Neural progenitor cell (in vitro differentiated cells): ENCODE data around the gene TTC6. TPM values are rescaled to one million over a fixed set of nuclear protein-coding genes. Genes with fewer than 3 reads are reported as not detected.

ENCODE experiments used
- DNase-seq: peaks from one replicate; pipeline ENCODE4 v3.0.0-alpha.2; 2016; ENCODE audit warnings: low spot score
- H2AFZ ChIP-seq: fragments of 200-600 bp; sonication (generic); replicated peaks from 2 replicates; pipeline ENCODE4 v1.6.1; 2016; ENCODE audit warnings: antibody characterized with exemption
- H3F3A ChIP-seq: fragments of 200-600 bp; sonication (generic); 2 replicates; pipeline ENCODE4 v1.6.1; 2016; ENCODE audit warnings: antibody characterized with exemption, low read depth
- H3K27ac ChIP-seq: fragments of 200-600 bp; sonication (generic); 2 replicates; pipeline ENCODE4 v1.5.1; 2016; ENCODE audit warnings: mild to moderate bottlenecking
- H3K27me3 ChIP-seq: fragments of 200-600 bp; sonication (generic); 2 replicates; pipeline ENCODE4 v1.6.1; 2016; ENCODE audit warnings: mild to moderate bottlenecking, moderate library complexity
- H3K36me3 ChIP-seq: fragments of 200-600 bp; sonication (generic); 2 replicates; pipeline ENCODE4 v1.5.1; 2016
- H3K4me1 ChIP-seq: fragments of 200-600 bp; sonication (generic); 2 replicates; pipeline ENCODE4 v1.6.1; 2016; ENCODE audit warnings: mixed run types
- H3K4me2 ChIP-seq: fragments of 200-600 bp; sonication (generic); 2 replicates; pipeline ENCODE4 v1.6.1; 2016
- H3K4me3 ChIP-seq: fragments of 200-600 bp; sonication (generic); 2 replicates; pipeline ENCODE4 v1.5.1; 2016
- H3K79me2 ChIP-seq: fragments of 200-600 bp; sonication (generic); 2 replicates; pipeline ENCODE4 v1.6.1; 2016; ENCODE audit warnings: low read depth
- H3K9ac ChIP-seq: fragments of 200-600 bp; sonication (generic); 2 replicates; pipeline ENCODE4 v1.6.1; 2016
- H3K9me3 ChIP-seq: fragments of 200-600 bp; sonication (generic); 2 replicates; pipeline ENCODE4 v1.5.1; 2016; ENCODE audit warnings: low read depth
- H4K20me1 ChIP-seq: fragments of 200-600 bp; sonication (generic); 2 replicates; pipeline ENCODE4 v1.6.1; 2016; ENCODE audit warnings: low read depth
- H3K27ac Mint-ChIP-seq: 3 replicates; pipeline ENCODE4 v1.8.0; 2021; ENCODE audit warnings: mixed read lengths
- H3K27me3 Mint-ChIP-seq: 2 replicates; pipeline ENCODE4 v1.8.0; 2022; ENCODE audit warnings: low read depth, mild to moderate bottlenecking, inconsistent platforms, moderate library complexity, mixed read lengths; ENCODE audit not compliant: insufficient read depth
- H3K36me3 Mint-ChIP-seq: 3 replicates; pipeline ENCODE4 v1.8.0; 2021; ENCODE audit warnings: mixed read lengths
- H3K4me1 Mint-ChIP-seq: 3 replicates; pipeline ENCODE4 v1.8.0; 2021; ENCODE audit warnings: mixed read lengths
- H3K4me3 Mint-ChIP-seq: 3 replicates; pipeline ENCODE4 v1.8.0; 2021; ENCODE audit warnings: mild to moderate bottlenecking, moderate library complexity, mixed read lengths
- H3K9me3 Mint-ChIP-seq: 3 replicates; pipeline ENCODE4 v1.8.0; 2020; ENCODE audit warnings: mixed read lengths
- CTCF ChIP-seq: fragments of 200-600 bp; sonication (generic); IDR thresholded peaks from 2 replicates; pipeline ENCODE4 v1.5.1; 2017; ENCODE audit warnings: antibody characterized with exemption, mild to moderate bottlenecking
- EZH2 ChIP-seq: fragments of 200-600 bp; sonication (generic); IDR thresholded peaks from 2 replicates; pipeline ENCODE4 v1.6.1; 2017; ENCODE audit warnings: antibody characterized with exemption, mild to moderate bottlenecking, moderate library complexity
- EZH2phosphoT487 ChIP-seq: fragments of 200-600 bp; sonication (generic); IDR thresholded peaks from 2 replicates; pipeline ENCODE4 v1.6.1; 2017; ENCODE audit warnings: antibody characterized with exemption
- total RNA-seq: library from RNA; depleted of rRNA; stranded (reverse); fragments of >200 nt; gene quantifications from 2 replicates; pipeline ENCODE4 v1.2.3, GENCODE V29; 2015; ENCODE audit warnings: low replicate concordance

Gene TTC6
- total RNA-seq, 1 donor from 2014 or later = 2.6 TPM

GRCh38 chr14:37588667-37588955, 6.8 kb upstream of the TTC6 start:
- Histone ChIP-seq H2AFZ (no peak overlapping the region), H3F3A (peaks cover 68% of the 10 kb centered on the region), H3K27ac (no peak overlapping the region), H3K9me3 (no peaks in the 10 kb centered on the region), H3K27me3 (peaks cover 100% of the 10 kb centered on the region), H3K79me2 (no peaks in the 10 kb centered on the region), H3K4me2 (peak overlapping the region; percentile 85), H3K4me1 (peaks cover 41% of the 10 kb centered on the region), H3K4me3 (peak overlapping the region; percentile 47), H3K9ac (no peak overlapping the region), H4K20me1 (peaks cover 99% of the 10 kb centered on the region), H3K36me3 (no peaks in the 10 kb centered on the region)
- Mint-ChIP-seq H3K36me3 (no peaks in the 10 kb centered on the region), H3K27me3 (peaks cover 81% of the 10 kb centered on the region), H3K4me3 (peak overlapping the region; percentile 79), H3K9me3 (no peaks in the 10 kb centered on the region), H3K4me1 (peaks cover 50% of the 10 kb centered on the region), H3K27ac (no peak overlapping the region)
- no peak for TF ChIP-seq CTCF
- peak; percentile 42 for TF ChIP-seq EZH2phosphoT487
- no peak for DNase-seq

- peaks cover 100% of the 10 kb centered on the region for H3K27me3 ChIP-seq
- H3K4me2 ChIP-seq = peak overlapping the region; percentile 85
- H3K4me3 Mint-ChIP-seq = peak overlapping the region; percentile 77
- peak; percentile 32 for DNase-seq
- H3F3A ChIP-seq = peaks cover 68% of the 10 kb centered on the region
- H3K4me1 Mint-ChIP-seq = peaks cover 52% of the 10 kb centered on the region
- no peak overlapping the region for H3K9ac ChIP-seq
- H3K27ac Mint-ChIP-seq = no peak overlapping the region
- H3K9me3 ChIP-seq = no peaks in the 10 kb centered on the region
- H3K79me2 ChIP-seq = no peaks in the 10 kb centered on the region
- H3K36me3 Mint-ChIP-seq = no peaks in the 10 kb centered on the region
- no peaks in the 10 kb centered on the region for H3K36me3 ChIP-seq
- peaks cover 86% of the 10 kb centered on the region for H3K27me3 Mint-ChIP-seq
- no peak overlapping the region for H3K4me3 ChIP-seq
- peaks cover 41% of the 10 kb centered on the region for H3K4me1 ChIP-seq
- H2AFZ ChIP-seq = no peak overlapping the region
- no peak overlapping the region for H3K27ac ChIP-seq
- TF ChIP-seq CTCF (no peak), EZH2phosphoT487 (no peak), EZH2 (no peak)
- peaks cover 98% of the 10 kb centered on the region for H4K20me1 ChIP-seq
- H3K9me3 Mint-ChIP-seq = no peaks in the 10 kb centered on the region
These were observed 6.3 kb upstream of the TTC6 start for GRCh38 chr14:37588956-37589714.

GRCh38 chr14:37589715-37590427, 5.6 kb upstream of the TTC6 start:
- no peak overlapping the region for H3K4me2 ChIP-seq
- H3K4me1 Mint-ChIP-seq = peaks cover 52% of the 10 kb centered on the region

More at GRCh38 chr14:37589715-37590427, 5.6 kb upstream of the TTC6 start:
- H3K4me3 Mint-ChIP-seq = no peak overlapping the region
- Histone ChIP-seq H3K9me3 (no peaks in the 10 kb centered on the region), H3K36me3 (no peaks in the 10 kb centered on the region), H3K79me2 (no peaks in the 10 kb centered on the region), H3K4me1 (peaks cover 33% of the 10 kb centered on the region), H3K27ac (no peak overlapping the region), H4K20me1 (peaks cover 91% of the 10 kb centered on the region), H3K9ac (no peak overlapping the region), H3K4me3 (no peak overlapping the region), H3K27me3 (peaks cover 100% of the 10 kb centered on the region), H3F3A (peaks cover 67% of the 10 kb centered on the region), H2AFZ (no peak overlapping the region)
- H3K27me3 Mint-ChIP-seq = peaks cover 85% of the 10 kb centered on the region
- TF ChIP-seq EZH2phosphoT487 = no peak
- TF ChIP-seq CTCF = no peak
- TF ChIP-seq EZH2 = no peak
- H3K36me3 Mint-ChIP-seq = no peaks in the 10 kb centered on the region
- no peak overlapping the region for H3K27ac Mint-ChIP-seq
- DNase-seq = no peak
- H3K9me3 Mint-ChIP-seq = no peaks in the 10 kb centered on the region
